Measurements from ENCODE around the gene CCDC127. TPM values are rescaled to one million over a fixed set of nuclear protein-coding genes. Genes with fewer than 3 reads are reported as not detected.

The CCDC127 gene
- total and polyA plus RNA-seq, 4 donors = 1.1 to 2.6 (median 2.1) TPM

DNA sequence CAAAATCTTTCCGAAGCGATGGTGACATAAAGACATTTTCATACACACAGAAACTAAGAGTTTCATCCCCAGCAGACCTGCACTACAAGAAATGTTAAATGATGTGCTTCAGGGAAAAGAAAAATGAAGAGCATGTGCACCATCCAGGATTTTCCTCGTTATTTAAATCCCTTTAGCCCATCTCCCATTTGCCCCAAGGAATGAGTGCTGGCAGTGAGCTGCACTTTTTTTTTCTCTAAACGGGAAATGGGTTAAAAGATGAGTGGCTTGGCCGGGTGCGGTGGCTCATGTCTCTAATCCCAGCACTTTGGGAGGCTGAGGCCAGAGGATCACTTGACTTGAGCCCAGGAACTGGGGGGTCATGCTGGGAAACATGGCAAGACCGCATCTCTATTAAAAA, 33.5 kb downstream of the CCDC127 start:
- peaks cover 0 to 6% (median 3%) of the 10 kb centered on the region in 4 donors for H3K4me1 ChIP-seq (ENCODE audit: control insufficient read depth in 4 of 4, insufficient read depth in 4 of 4, low read length in 3 of 4)
- no peak overlapping the region for H3K27ac ChIP-seq (ENCODE audit: low read depth in 1 of 2, low read length in 2 of 2)
- H3K27me3 ChIP-seq (ENCODE audit: control insufficient read depth in 4 of 4, insufficient read depth in 4 of 4, low read length in 3 of 4) = no peaks in the 10 kb centered on the region
- TF ChIP-seq YY1 (IDR thresholded peaks at IDR 0.05) = no peak
- no peak for TF ChIP-seq RXRA (IDR thresholded peaks at IDR 0.05)
- no peak for TF ChIP-seq NR2F2 (IDR thresholded peaks at IDR 0.05)
- no peak for TF ChIP-seq GABPA (IDR thresholded peaks at IDR 0.05 in 1 of 2, conservative IDR thresholded peaks at IDR 0.05 in 1 of 2)
- TF ChIP-seq, protein P1, sequence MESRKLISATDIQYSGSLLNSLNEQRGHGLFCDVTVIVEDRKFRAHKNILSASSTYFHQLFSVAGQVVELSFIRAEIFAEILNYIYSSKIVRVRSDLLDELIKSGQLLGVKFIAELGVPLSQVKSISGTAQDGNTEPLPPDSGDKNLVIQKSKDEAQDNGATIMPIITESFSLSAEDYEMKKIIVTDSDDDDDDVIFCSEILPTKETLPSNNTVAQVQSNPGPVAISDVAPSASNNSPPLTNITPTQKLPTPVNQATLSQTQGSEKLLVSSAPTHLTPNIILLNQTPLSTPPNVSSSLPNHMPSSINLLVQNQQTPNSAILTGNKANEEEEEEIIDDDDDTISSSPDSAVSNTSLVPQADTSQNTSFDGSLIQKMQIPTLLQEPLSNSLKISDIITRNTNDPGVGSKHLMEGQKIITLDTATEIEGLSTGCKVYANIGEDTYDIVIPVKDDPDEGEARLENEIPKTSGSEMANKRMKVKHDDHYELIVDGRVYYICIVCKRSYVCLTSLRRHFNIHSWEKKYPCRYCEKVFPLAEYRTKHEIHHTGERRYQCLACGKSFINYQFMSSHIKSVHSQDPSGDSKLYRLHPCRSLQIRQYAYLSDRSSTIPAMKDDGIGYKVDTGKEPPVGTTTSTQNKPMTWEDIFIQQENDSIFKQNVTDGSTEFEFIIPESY (IDR thresholded peaks at IDR 0.05) = no peak
- no peak for TF ChIP-seq FOXA2 (IDR thresholded peaks at IDR 0.05)
- TF ChIP-seq HNF4G (IDR thresholded peaks at IDR 0.05) = no peak
- TF ChIP-seq, protein P2, sequence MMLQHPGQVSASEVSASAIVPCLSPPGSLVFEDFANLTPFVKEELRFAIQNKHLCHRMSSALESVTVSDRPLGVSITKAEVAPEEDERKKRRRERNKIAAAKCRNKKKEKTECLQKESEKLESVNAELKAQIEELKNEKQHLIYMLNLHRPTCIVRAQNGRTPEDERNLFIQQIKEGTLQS (IDR thresholded peaks at IDR 0.05) = no peak
- TF ChIP-seq, protein P3, sequence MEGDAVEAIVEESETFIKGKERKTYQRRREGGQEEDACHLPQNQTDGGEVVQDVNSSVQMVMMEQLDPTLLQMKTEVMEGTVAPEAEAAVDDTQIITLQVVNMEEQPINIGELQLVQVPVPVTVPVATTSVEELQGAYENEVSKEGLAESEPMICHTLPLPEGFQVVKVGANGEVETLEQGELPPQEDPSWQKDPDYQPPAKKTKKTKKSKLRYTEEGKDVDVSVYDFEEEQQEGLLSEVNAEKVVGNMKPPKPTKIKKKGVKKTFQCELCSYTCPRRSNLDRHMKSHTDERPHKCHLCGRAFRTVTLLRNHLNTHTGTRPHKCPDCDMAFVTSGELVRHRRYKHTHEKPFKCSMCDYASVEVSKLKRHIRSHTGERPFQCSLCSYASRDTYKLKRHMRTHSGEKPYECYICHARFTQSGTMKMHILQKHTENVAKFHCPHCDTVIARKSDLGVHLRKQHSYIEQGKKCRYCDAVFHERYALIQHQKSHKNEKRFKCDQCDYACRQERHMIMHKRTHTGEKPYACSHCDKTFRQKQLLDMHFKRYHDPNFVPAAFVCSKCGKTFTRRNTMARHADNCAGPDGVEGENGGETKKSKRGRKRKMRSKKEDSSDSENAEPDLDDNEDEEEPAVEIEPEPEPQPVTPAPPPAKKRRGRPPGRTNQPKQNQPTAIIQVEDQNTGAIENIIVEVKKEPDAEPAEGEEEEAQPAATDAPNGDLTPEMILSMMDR (IDR thresholded peaks at IDR 0.05; ENCODE audit: low read depth, low read length, missing input control) = no peak
- TF ChIP-seq RAD21 (IDR thresholded peaks at IDR 0.05) = no peak
- no peak for TF ChIP-seq JUND (IDR thresholded peaks at IDR 0.05)
- no peak overlapping the region for H3K9ac ChIP-seq (ENCODE audit: low read depth in 1 of 2, low read length in 2 of 2)
- H3K4me3 ChIP-seq (ENCODE audit: low read depth in 1 of 3, low read length in 3 of 3) = no peak overlapping the region
- no peak for DNase-seq (ENCODE audit: low spot score)
- H3K36me3 ChIP-seq (ENCODE audit: control insufficient read depth in 4 of 4, insufficient read depth in 3 of 4, low read depth in 1 of 4, low read length in 3 of 4) = no peaks in the 10 kb centered on the region
- WGBS = 85% methylated on average over 7 of the region's 7 CpGs
- H3K9me3 ChIP-seq (ENCODE audit: control insufficient read depth in 4 of 4, low read length in 3 of 4) = no peaks in the 10 kb centered on the region

DNA sequence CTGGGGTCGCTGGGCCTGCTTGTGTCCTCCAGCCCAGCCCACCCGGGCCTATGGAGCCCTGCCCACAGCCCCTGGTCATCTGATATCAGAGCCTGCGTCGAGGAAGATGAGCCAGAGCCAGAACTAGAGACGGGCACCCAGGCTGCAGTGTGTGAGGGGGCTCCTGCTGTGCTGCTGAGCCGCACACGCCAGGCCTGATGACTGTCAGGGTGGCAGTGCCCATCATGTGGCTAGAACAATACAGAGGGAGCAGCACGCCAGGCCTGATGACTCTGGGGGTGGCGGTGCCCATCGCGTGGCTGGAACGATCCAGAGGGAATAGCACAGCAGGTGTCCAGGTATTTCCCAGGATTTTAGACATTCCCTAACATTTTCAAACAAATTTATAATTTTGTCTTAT, 35.8 kb downstream of the CCDC127 start:
- no peak for DNase-seq (ENCODE audit: low spot score)

More for the DNA sequence above, 35.8 kb downstream of the CCDC127 start:
- TF ChIP-seq GABPA (IDR thresholded peaks at IDR 0.05 in 1 of 2, conservative IDR thresholded peaks at IDR 0.05 in 1 of 2) (no peak), TAF1 (conservative IDR thresholded peaks at IDR 0.05) (no peak), HNF4G (IDR thresholded peaks at IDR 0.05) (no peak)
- TF ChIP-seq, protein P4, sequence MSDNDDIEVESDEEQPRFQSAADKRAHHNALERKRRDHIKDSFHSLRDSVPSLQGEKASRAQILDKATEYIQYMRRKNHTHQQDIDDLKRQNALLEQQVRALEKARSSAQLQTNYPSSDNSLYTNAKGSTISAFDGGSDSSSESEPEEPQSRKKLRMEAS (IDR thresholded peaks at IDR 0.05) = no peak
- TF ChIP-seq, protein P5, sequence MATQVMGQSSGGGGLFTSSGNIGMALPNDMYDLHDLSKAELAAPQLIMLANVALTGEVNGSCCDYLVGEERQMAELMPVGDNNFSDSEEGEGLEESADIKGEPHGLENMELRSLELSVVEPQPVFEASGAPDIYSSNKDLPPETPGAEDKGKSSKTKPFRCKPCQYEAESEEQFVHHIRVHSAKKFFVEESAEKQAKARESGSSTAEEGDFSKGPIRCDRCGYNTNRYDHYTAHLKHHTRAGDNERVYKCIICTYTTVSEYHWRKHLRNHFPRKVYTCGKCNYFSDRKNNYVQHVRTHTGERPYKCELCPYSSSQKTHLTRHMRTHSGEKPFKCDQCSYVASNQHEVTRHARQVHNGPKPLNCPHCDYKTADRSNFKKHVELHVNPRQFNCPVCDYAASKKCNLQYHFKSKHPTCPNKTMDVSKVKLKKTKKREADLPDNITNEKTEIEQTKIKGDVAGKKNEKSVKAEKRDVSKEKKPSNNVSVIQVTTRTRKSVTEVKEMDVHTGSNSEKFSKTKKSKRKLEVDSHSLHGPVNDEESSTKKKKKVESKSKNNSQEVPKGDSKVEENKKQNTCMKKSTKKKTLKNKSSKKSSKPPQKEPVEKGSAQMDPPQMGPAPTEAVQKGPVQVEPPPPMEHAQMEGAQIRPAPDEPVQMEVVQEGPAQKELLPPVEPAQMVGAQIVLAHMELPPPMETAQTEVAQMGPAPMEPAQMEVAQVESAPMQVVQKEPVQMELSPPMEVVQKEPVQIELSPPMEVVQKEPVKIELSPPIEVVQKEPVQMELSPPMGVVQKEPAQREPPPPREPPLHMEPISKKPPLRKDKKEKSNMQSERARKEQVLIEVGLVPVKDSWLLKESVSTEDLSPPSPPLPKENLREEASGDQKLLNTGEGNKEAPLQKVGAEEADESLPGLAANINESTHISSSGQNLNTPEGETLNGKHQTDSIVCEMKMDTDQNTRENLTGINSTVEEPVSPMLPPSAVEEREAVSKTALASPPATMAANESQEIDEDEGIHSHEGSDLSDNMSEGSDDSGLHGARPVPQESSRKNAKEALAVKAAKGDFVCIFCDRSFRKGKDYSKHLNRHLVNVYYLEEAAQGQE (IDR thresholded peaks at IDR 0.05) = no peak
- H3K9ac ChIP-seq (ENCODE audit: low read depth in 1 of 2, low read length in 2 of 2) = no peak overlapping the region
- no peaks in the 10 kb centered on the region for H3K4me1 ChIP-seq (ENCODE audit: control insufficient read depth in 4 of 4, insufficient read depth in 4 of 4, low read length in 3 of 4)
- H3K27ac ChIP-seq (ENCODE audit: low read depth in 1 of 2, low read length in 2 of 2) = no peak overlapping the region
- no peaks in the 10 kb centered on the region for H3K36me3 ChIP-seq (ENCODE audit: control insufficient read depth in 4 of 4, insufficient read depth in 3 of 4, low read depth in 1 of 4, low read length in 3 of 4)
- no peaks in the 10 kb centered on the region for H3K9me3 ChIP-seq (ENCODE audit: control insufficient read depth in 4 of 4, low read length in 3 of 4)
- 93% methylated on average over 12 of the region's 12 CpGs for WGBS
- H3K27me3 ChIP-seq (ENCODE audit: control insufficient read depth in 4 of 4, insufficient read depth in 4 of 4, low read length in 3 of 4) = no peaks in the 10 kb centered on the region
- no peak overlapping the region for H3K4me3 ChIP-seq (ENCODE audit: low read depth in 1 of 3, low read length in 3 of 3)
